B cell (primary cell): ENCODE data around the gene PSG6. TPM values are rescaled to one million over a fixed set of nuclear protein-coding genes. Genes with fewer than 3 reads are reported as not detected.
"Not testable (repeated sequence)": the region's sequence is repeated elsewhere in the genome, so short reads cannot be mapped to it uniquely, and the experiment has no call there.

Experiments
- ATAC-seq: fragments of 200-7000 bp; cut with Tn5 transposase; one replicate; pipeline ENCODE4 v1.10.0; 2021; ENCODE audit warnings: low read depth, mild to moderate bottlenecking, moderate number of reproducible peaks, moderate library complexity
- CTCF ChIA-PET: fragments of 350-600 bp; sonication (Branson Sonifier 250); formaldehyde crosslinking; loops from one replicate; lab custom pipeline; 2021; ENCODE audit warnings: antibody characterized with exemption, inconsistent platforms; lab: Charles Lee
- POLR2A ChIA-PET: fragments of 350-600 bp; sonication (Branson Sonifier 250); formaldehyde crosslinking; loops from one replicate; lab custom pipeline; 2021; ENCODE audit warnings: antibody characterized with exemption; lab: Charles Lee
- DNase-seq: peaks from one replicate; pipeline ENCODE4 v3.0.0; 2013
- H2AFZ ChIP-seq: 2 replicates; pipeline ENCODE4 v1.6.1; 2012; ENCODE audit warnings: mild to moderate bottlenecking, low read depth, low read length; ENCODE audit not compliant: insufficient read depth, poor library complexity, severe bottlenecking
- H3K27ac ChIP-seq, 2 donors: 1 replicate in 1 of 2; 2 replicates in 1 of 2; pipeline ENCODE4 v1.5.1; 2012 to 2013; ENCODE audit warnings: low read length in 2 of 2, mild to moderate bottlenecking in 2 of 2, moderate library complexity in 1 of 2
- H3K27me3 ChIP-seq, 4 experiments: fragments of 200-600 bp in 1 of 4; sonication (generic) in 1 of 4; replicated peaks in 1 of 4; 1 replicate in 2 of 4; 2 replicates in 2 of 4; pipeline versions ENCODE4 v1.6.1 to v1.7.0; 2013 to 2016; ENCODE audit warnings: low read length in 3 of 4, mild to moderate bottlenecking in 2 of 4, mixed read lengths in 1 of 4, moderate library complexity in 1 of 4; ENCODE audit not compliant: insufficient read depth in 4 of 4, control insufficient read depth in 3 of 4; ENCODE audit errors: control extremely low read depth in 1 of 4
- H3K36me3 ChIP-seq, 2 experiments: replicated peaks in 1 of 2; 1 replicate in 1 of 2; 2 replicates in 1 of 2; pipeline versions ENCODE4 v1.6.1 to v1.7.1; 2013; ENCODE audit warnings: low read length in 1 of 2; ENCODE audit not compliant: insufficient read depth in 2 of 2, control insufficient read depth in 1 of 2; ENCODE audit errors: control extremely low read depth in 1 of 2, extremely low read depth in 1 of 2
- H3K4me1 ChIP-seq, 2 donors: fragments of 200-600 bp in 1 of 2; sonication (generic) in 1 of 2; 1 replicate in 1 of 2; 2 replicates in 1 of 2; pipeline versions ENCODE4 v1.5.1 to v1.6.1; 2013 to 2017; ENCODE audit warnings: low read length in 2 of 2; ENCODE audit not compliant: control insufficient read depth in 2 of 2, insufficient read depth in 2 of 2
- H3K4me2 ChIP-seq: replicated peaks from 2 replicates; pipeline ENCODE3; 2012; ENCODE audit warnings: mild to moderate bottlenecking, low read depth, low read length; ENCODE audit not compliant: poor library complexity, severe bottlenecking
- H3K4me3 ChIP-seq, 5 experiments: fragments of 200-600 bp in 1 of 5; sonication (generic) in 1 of 5; 1 replicate in 3 of 5; 2 replicates in 2 of 5; pipeline versions ENCODE4 v1.5.1 to v1.7.0; 2011 to 2016; ENCODE audit warnings: low read length in 4 of 5, mild to moderate bottlenecking in 4 of 5, low read depth in 2 of 5, control low read depth in 1 of 5, moderate library complexity in 1 of 5; ENCODE audit not compliant: insufficient read depth in 1 of 5; ENCODE audit errors: control extremely low read depth in 1 of 5, extremely low read depth in 1 of 5
- H3K79me2 ChIP-seq: fragments of 200-600 bp; sonication (generic); one replicate; pipeline ENCODE4 v1.6.0; 2016; ENCODE audit warnings: low read length; ENCODE audit not compliant: control insufficient read depth, insufficient read depth
- H3K9ac ChIP-seq: fragments of 200-600 bp; sonication (generic); 2 replicates; pipeline ENCODE4 v1.6.1; 2017; ENCODE audit warnings: mild to moderate bottlenecking, low read length, moderate library complexity
- H3K9me3 ChIP-seq, 3 donors: one replicate each; pipeline versions ENCODE4 v1.6.1 to v1.7.1; 2013; ENCODE audit warnings: low read length in 2 of 3; ENCODE audit not compliant: control insufficient read depth in 2 of 3, insufficient read depth in 1 of 3; ENCODE audit errors: control extremely low read depth in 1 of 3
- H4K20me1 ChIP-seq: 2 replicates; pipeline ENCODE4 v1.6.0; 2012; ENCODE audit warnings: mild to moderate bottlenecking, low read length; ENCODE audit not compliant: insufficient read depth, control insufficient read depth, poor library complexity, severe bottlenecking
- H3K27ac Mint-ChIP-seq: one replicate; pipeline ENCODE4 v1.8.0; 2021; ENCODE audit warnings: mixed read lengths
- H3K27me3 Mint-ChIP-seq: one replicate; pipeline ENCODE4 v1.8.0; 2021; ENCODE audit warnings: mixed read lengths
- H3K4me1 Mint-ChIP-seq: one replicate; pipeline ENCODE4 v1.8.0; 2021; ENCODE audit warnings: mixed read lengths
- H3K4me3 Mint-ChIP-seq: one replicate; pipeline ENCODE4 v1.8.0; 2021; ENCODE audit warnings: mixed read lengths
- H3K9me3 Mint-ChIP-seq: one replicate; pipeline ENCODE4 v1.8.0; 2022; ENCODE audit warnings: mixed read lengths; ENCODE audit not compliant: insufficient read depth
- EZH2 ChIP-seq: IDR thresholded peaks from 2 replicates; pipeline ENCODE4 v1.6.1; 2012; ENCODE audit warnings: borderline replicate concordance, low read depth, mild to moderate bottlenecking, moderate library complexity, low read length; ENCODE audit not compliant: insufficient read depth, poor library complexity, severe bottlenecking
- WGBS: methylation state at CpG from one replicate; pipeline ENCODE4 v1.1.5; 2013; ENCODE audit warnings: missing lambda C conversion rate; ENCODE audit not compliant: insufficient coverage; 5-methylcytosine and 5-hydroxymethylcytosine counted together
- intact Hi-C: fragments of 100-400 bp; cut with micrococcal nuclease; formaldehyde crosslinking; loops from one replicate; pipeline ENCODE4 v1.10.0; 2022
- polyA plus RNA-seq: library from polyadenylated mRNA; depleted of rRNA; stranded (reverse); fragments of >200 nt; gene quantifications from 2 replicates; pipeline ENCODE4 v1.2.3, GENCODE V29; 2012
- total RNA-seq, 2 donors: library from RNA; stranded (reverse); fragments of 120-200 nt in 1 of 2; gene quantifications; 1 replicate in 1 of 2; 2 replicates in 1 of 2; pipeline versions ENCODE4 v1.2.3 to v1.2.4, GENCODE V29; 2013 to 2022
- TF ChIP-seq, protein P1 (sequence below): fragments of 200-600 bp; IDR thresholded peaks from one replicate; pipeline ENCODE4 v1.8.0; 2022; ENCODE audit warnings: antibody characterized with exemption, mild to moderate bottlenecking

Gene PSG6
- total and polyA plus RNA-seq, 2 donors (not counting 1 experiment from before 2014, with no cell fraction given): not detected

DNA sequence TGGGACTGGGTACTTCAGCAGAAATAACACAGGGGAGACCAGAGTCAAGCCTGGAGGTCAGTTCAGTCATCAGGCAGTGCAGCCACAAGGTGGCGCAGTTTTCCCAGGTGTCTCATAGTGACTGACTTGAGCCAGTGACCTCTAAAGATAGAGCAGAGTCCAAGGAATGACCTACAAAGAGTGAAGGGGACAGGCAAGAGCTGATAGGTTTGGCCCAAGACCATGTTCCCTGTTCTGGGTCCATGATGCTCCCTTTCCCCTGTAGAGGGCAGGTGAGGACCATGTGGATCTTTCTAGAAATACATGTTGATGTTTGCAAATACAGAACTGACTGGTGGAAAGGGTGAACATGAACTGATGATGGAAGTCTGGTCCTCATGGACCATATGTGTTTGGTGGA lies 12.5 kb upstream of the PSG6 start:
- intact Hi-C loops, H4K20me1 ChIP-seq, H3K36me3 ChIP-seq, CTCF ChIA-PET, H3K4me3 ChIP-seq, H3K9me3 ChIP-seq, H3K27ac ChIP-seq, H2AFZ ChIP-seq, H3K4me1 ChIP-seq, POLR2A ChIA-PET, ATAC-seq, H3K27me3 ChIP-seq, H3K79me2 ChIP-seq, H3K27ac Mint-ChIP-seq, DNase-seq, H3K4me1 Mint-ChIP-seq, H3K9ac ChIP-seq, H3K9me3 Mint-ChIP-seq, H3K4me3 Mint-ChIP-seq, H3K4me2 ChIP-seq: not testable (repeated sequence)
- H3K27me3 Mint-ChIP-seq: peaks cover 13% of the 10 kb centered on the region
- WGBS: 0% methylated on average over 1 of the region's 1 CpG
- TF ChIP-seq, protein P1, sequence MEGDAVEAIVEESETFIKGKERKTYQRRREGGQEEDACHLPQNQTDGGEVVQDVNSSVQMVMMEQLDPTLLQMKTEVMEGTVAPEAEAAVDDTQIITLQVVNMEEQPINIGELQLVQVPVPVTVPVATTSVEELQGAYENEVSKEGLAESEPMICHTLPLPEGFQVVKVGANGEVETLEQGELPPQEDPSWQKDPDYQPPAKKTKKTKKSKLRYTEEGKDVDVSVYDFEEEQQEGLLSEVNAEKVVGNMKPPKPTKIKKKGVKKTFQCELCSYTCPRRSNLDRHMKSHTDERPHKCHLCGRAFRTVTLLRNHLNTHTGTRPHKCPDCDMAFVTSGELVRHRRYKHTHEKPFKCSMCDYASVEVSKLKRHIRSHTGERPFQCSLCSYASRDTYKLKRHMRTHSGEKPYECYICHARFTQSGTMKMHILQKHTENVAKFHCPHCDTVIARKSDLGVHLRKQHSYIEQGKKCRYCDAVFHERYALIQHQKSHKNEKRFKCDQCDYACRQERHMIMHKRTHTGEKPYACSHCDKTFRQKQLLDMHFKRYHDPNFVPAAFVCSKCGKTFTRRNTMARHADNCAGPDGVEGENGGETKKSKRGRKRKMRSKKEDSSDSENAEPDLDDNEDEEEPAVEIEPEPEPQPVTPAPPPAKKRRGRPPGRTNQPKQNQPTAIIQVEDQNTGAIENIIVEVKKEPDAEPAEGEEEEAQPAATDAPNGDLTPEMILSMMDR: peak; percentile 45

DNA sequence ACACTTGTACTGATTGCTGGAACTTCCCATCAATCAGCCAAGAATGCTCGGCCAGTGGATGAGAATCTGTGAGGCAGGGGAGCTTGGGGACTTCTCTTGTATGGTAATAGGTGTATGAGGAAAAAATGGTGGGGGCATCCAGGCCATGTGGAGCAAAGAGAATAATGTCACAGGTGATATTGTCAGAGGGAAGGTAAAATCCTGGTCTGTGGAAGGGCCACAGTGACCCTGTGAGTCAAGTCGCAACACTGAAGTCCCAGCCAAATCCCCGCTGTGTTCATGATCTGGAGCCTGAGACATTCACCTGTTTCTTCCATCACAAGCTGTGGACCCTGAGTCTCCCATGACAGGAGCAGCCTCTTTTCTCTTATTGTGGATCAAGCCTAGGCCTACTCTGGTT lies 11.2 kb upstream of the PSG6 start:
- ATAC-seq (no peak), DNase-seq (no peak)
- no peaks in the 10 kb centered on the region for H3K9me3 Mint-ChIP-seq
- no peaks in the 10 kb centered on the region for H3K4me1 Mint-ChIP-seq
- no peaks in the 10 kb centered on the region for H4K20me1 ChIP-seq
- TF ChIP-seq, protein P1: no peak
- TF ChIP-seq EZH2: no peak
- no peak overlapping the region for H3K9ac ChIP-seq
- WGBS: 94% methylated on average over 3 of the region's 3 CpGs
- H3K4me3 ChIP-seq: no peak overlapping the region
- no peak overlapping the region for H2AFZ ChIP-seq
- peaks cover 0 to 1% (median 0%) of the 10 kb centered on the region in 4 experiments for H3K27me3 ChIP-seq
- CTCF ChIA-PET: no interaction called here
- no peak overlapping the region for H3K4me2 ChIP-seq
- no peaks in the 10 kb centered on the region for H3K36me3 ChIP-seq
- no peak overlapping the region for H3K4me3 Mint-ChIP-seq
- H3K27ac ChIP-seq: no peak overlapping the region
- intact Hi-C loops: no loop called here
- no peaks in the 10 kb centered on the region for H3K9me3 ChIP-seq
- H3K4me1 ChIP-seq: no peaks in the 10 kb centered on the region
- no peaks in the 10 kb centered on the region for H3K79me2 ChIP-seq
- POLR2A ChIA-PET: no interaction called here
- H3K27ac Mint-ChIP-seq: no peak overlapping the region
- peaks cover 13% of the 10 kb centered on the region for H3K27me3 Mint-ChIP-seq
